Right lung (tissue), 5 donors: ENCODE data around the gene TOPORS. TPM values are rescaled to one million over a fixed set of nuclear protein-coding genes. Genes with fewer than 3 reads are reported as not detected.

Source experiments
- DNase-seq, 2 donors: peaks; one replicate each; pipeline ENCODE4 v3.0.0-alpha.2; 2013
- polyA plus RNA-seq, 5 donors: library from polyadenylated mRNA; unstranded; fragments of 120-200 nt; gene quantifications; one replicate each; pipeline versions ENCODE4 v1.2.1 to v1.2.3, GENCODE V29; 2013; ENCODE audit warnings: inconsistent platforms in 1 of 5, low replicate concordance in 1 of 5; ENCODE audit not compliant: insufficient read length in 5 of 5, insufficient read depth in 1 of 5

TOPORS gene
- polyA plus RNA-seq, 5 donors: 23.0 to 32.6 (median 29.2) TPM

DNA sequence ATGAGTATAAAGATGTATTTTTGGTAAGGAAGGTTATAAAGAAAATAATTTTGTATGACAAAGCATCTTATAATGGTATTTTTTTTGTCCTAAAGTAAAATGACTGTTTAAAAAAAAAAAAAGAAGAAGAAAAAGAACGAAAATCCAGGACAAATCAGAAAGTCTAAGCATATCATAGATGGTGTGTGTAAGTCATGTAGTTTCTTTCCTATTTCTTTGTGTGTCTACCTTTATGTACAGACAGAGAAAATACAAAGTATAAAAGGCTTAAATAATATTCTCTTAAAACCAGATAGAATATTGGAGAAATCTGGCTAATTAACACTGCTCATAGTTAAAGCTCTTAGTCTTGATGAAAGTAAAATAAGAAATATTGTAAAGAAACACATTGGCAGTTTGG is 34.1 kb downstream of the TOPORS start:
- DNase-seq: no peak

- no peak for DNase-seq
Measured at GRCh38 chr9:32516241-32516640, 36.1 kb downstream of the TOPORS start.

DNA sequence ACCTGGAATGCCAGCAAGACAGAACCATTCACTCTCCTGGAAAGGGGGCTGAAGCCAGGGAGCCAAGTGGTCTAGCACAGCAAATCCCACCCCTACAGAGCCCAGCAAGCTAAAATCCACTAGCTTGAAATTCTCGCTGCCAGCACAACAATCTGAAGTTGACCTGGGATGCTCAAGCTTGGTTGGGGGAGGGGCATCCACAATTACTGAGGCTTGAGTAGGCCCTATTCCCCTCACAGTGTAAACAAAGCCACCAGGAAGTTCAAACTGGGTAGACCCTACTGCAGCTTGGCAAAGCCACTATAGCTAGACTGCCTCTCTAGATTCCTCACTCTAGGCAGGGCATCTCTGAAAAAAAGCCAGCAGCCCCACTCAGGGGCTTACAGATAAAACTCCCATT is 43.7 kb downstream of the TOPORS start:
- no peak for DNase-seq

- no peak for DNase-seq
Measured at GRCh38 chr9:32503008-32503407, 49.4 kb downstream of the TOPORS start.

- no peak for DNase-seq
Measured at GRCh38 chr9:32502464-32502863, 49.9 kb downstream of the TOPORS start.

- no peak for DNase-seq
Measured at GRCh38 chr9:32501868-32502267, 50.5 kb downstream of the TOPORS start.

GRCh38 chr9:32500768-32501167 is 51.6 kb downstream of the TOPORS start:
- DNase-seq: no peak

DNA sequence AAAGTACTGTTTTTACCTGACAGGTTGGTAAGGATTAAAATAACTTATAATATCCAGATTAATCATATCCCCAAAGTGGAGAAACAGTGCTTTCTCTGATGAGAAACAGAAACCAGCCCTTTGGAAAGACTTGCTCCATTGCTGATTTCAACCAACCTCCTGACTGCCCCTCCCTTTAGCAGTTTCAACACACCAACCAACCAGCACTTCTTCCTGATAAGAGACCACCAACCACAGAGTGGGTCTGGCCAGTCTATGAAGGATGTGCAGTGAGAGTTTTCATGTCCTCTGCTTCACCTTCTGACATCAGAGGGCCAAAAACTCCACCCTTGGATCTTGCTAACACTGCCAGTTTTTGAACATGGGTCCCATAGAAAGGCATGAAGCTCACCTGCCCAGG is 54.5 kb downstream of the TOPORS start:
- no peak for DNase-seq

DNA sequence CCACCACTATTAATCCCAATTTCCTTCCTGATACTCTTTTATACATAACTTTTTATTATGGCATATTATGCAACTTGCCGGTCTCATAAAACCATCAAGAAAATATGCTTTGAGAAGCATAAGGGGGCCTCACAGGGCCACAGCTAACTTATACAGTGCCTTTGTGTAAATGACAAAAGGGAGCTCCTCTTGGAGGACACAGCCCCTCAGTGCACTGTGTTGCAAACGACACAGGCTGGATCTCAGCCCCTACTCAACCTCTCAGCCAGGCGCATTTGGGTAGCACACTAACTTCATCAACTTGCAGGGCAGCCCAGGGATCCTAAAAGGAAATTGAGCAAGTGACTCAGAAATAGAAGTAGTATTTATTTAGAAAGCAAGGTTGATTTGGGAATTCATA is 61.8 kb downstream of the TOPORS start:
- no peak for DNase-seq

Other genes starting within 250 kb of the TOPORS start
- gene ACO1, start 167.9 kb downstream of the TOPORS start, polyA plus RNA-seq: 10 to 100 TPM; 28.8 to 33.6 (median 30.8) TPM
- 10 to 100 TPM in 4 of 5 donors, 1 to 10 TPM in 1; 9.0 to 15.8 (median 14.1) TPM for gene RIGI, start 26.4 kb downstream of the TOPORS start, polyA plus RNA-seq
- gene SMIM27, start 259 bp downstream of the TOPORS start, polyA plus RNA-seq: 10 to 100 TPM in 3 of 5 donors, 1 to 10 TPM in 2; 9.0 to 13.1 (median 11.0) TPM
- gene NDUFB6, start 20.6 kb upstream of the TOPORS start, polyA plus RNA-seq: 10 to 100 TPM; 46.1 to 68.9 (median 54.6) TPM
- under 1 TPM; 0.07 to 0.09 (median 0.09) TPM for gene TAF1L, start 83.1 kb upstream of the TOPORS start, polyA plus RNA-seq
- under 1 TPM in 1 of 5 donors, not detected in 4; 0.05 TPM for gene TMEM215, start 231.0 kb upstream of the TOPORS start, polyA plus RNA-seq